Fibroblast of the aortic adventitia (primary cell): ENCODE results near the gene PLA2R1. TPM values are rescaled to one million over a fixed set of nuclear protein-coding genes. Genes with fewer than 3 reads are reported as not detected.

Source experiments
- DNase-seq: peaks from one replicate; pipeline ENCODE4 v3.0.0-alpha.2; 2010; ENCODE audit warnings: low read depth
- H3K4me3 ChIP-seq: 2 replicates; pipeline ENCODE4 v1.5.1; 2011; ENCODE audit warnings: low read depth, mild to moderate bottlenecking, control low read depth, low read length, moderate library complexity
- CTCF ChIP-seq: IDR thresholded peaks from 2 replicates; pipeline ENCODE4 v1.5.1; 2011; ENCODE audit warnings: mild to moderate bottlenecking, low read length, control low read depth, inconsistent platforms; ENCODE audit not compliant: insufficient read depth
- total RNA-seq: library from RNA; depleted of rRNA; stranded (reverse); fragments of >200 nt; gene quantifications from 2 replicates; pipeline ENCODE4 v1.2.3, GENCODE V29; 2012; ENCODE audit warnings: low replicate concordance

The PLA2R1 gene
- total RNA-seq, 1 donor = 27.0 TPM

GRCh38 chr2:160085662-160086061 is 23.2 kb upstream of the PLA2R1 start:
- DNase-seq = no peak
- H3K4me3 ChIP-seq = no peak overlapping the region
- no peak for TF ChIP-seq CTCF

- TF ChIP-seq CTCF = no peak
- no peak overlapping the region for H3K4me3 ChIP-seq
- no peak for DNase-seq
Observed at GRCh38 chr2:160077912-160078810, 15.7 kb upstream of the PLA2R1 start.

DNA sequence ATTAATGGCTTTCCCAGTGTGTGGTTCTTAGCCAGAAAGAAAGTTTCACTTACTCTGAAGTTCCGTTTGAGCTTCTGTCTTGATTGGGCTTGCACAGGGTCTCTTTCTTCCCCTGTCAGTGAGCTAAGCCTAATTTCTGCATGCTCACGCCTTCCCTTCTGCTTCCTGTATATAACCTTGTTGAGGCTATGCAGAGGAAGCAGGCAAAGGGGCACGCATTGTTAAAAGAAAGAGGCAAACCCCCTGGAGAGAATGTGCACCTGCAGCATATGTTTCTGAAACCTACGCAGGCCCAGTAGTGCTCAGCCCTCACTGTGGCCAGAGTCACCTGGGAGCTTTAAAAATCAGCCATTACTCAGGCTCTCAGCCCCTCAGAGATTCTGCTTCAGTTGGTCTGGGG is 14.5 kb upstream of the PLA2R1 start:
- TF ChIP-seq CTCF = no peak
- DNase-seq = no peak

GRCh38 chr2:160076241-160076640 is 13.8 kb upstream of the PLA2R1 start:
- no peak for TF ChIP-seq CTCF
- DNase-seq = no peak
- H3K4me3 ChIP-seq = no peak overlapping the region

More for the DNA sequence above, 14.5 kb upstream of the PLA2R1 start:
- no peak overlapping the region for H3K4me3 ChIP-seq

GRCh38 chr2:160075171-160075570 is 12.8 kb upstream of the PLA2R1 start:
- no peak for TF ChIP-seq CTCF
- no peak overlapping the region for H3K4me3 ChIP-seq
- peak; percentile 95 for DNase-seq

- no peak for TF ChIP-seq CTCF
- no peak overlapping the region for H3K4me3 ChIP-seq
- DNase-seq = no peak
Observed at GRCh38 chr2:160073284-160073888, 11.0 kb upstream of the PLA2R1 start.
